Spleen (tissue), 11 donors: ENCODE results near the gene TNFSF8. TPM values are rescaled to one million over a fixed set of nuclear protein-coding genes. Genes with fewer than 3 reads are reported as not detected.

Experiments
- DNase-seq: peaks from one replicate; pipeline ENCODE4 v3.0.0-alpha.2; 2020
- H3K27ac ChIP-seq, 8 donors: fragments of 200-600 bp; sonication (generic) in 7 of 8; 1 replicate in 4 of 8; 2 replicates in 4 of 8; pipeline versions ENCODE4 v1.5.0 to v1.8.0; 2016 to 2021; ENCODE audit warnings: inconsistent platforms in 4 of 8, mild to moderate bottlenecking in 4 of 8, moderate library complexity in 1 of 8
- H3K27me3 ChIP-seq, 7 donors: fragments of 200-600 bp; sonication (generic) in 6 of 7; replicated peaks in 1 of 7; 1 replicate in 4 of 7; 2 replicates in 3 of 7; pipeline versions ENCODE4 v1.5.0 to v1.8.0; 2016 to 2021; ENCODE audit warnings: inconsistent platforms in 3 of 7, mild to moderate bottlenecking in 1 of 7
- H3K36me3 ChIP-seq, 6 donors: fragments of 200-600 bp; sonication (generic) in 5 of 6; 1 replicate in 4 of 6; 2 replicates in 2 of 6; pipeline versions ENCODE4 v1.5.0 to v1.8.0; 2016 to 2021; ENCODE audit warnings: inconsistent platforms in 2 of 6
- H3K4me1 ChIP-seq, 6 donors: fragments of 200-600 bp; sonication (generic) in 5 of 6; 1 replicate in 3 of 6; 2 replicates in 3 of 6; pipeline versions ENCODE4 v1.5.0 to v1.8.0; 2016 to 2021; ENCODE audit warnings: inconsistent platforms in 3 of 6
- H3K4me3 ChIP-seq, 8 donors: fragments of 200-600 bp; sonication (generic) in 7 of 8; 1 replicate in 4 of 8; 2 replicates in 4 of 8; pipeline versions ENCODE4 v1.5.0 to v1.8.0; 2016 to 2021; ENCODE audit warnings: inconsistent platforms in 4 of 8, mild to moderate bottlenecking in 4 of 8, moderate library complexity in 2 of 8
- H3K9me3 ChIP-seq, 8 donors: fragments of 200-600 bp; sonication (generic) in 7 of 8; 1 replicate in 4 of 8; 2 replicates in 4 of 8; pipeline versions ENCODE4 v1.5.0 to v1.8.0; 2016 to 2021; ENCODE audit warnings: inconsistent platforms in 4 of 8
- POLR2A ChIP-seq, 3 donors: fragments of 450-650 bp; IDR thresholded peaks; one replicate each; pipeline ENCODE4 v1.5.1; 2017; ENCODE audit warnings: antibody characterized with exemption in 3 of 3, mild to moderate bottlenecking in 1 of 3
- POLR2AphosphoS5 ChIP-seq, 3 donors: sonication (generic); formaldehyde crosslinking; IDR thresholded peaks; one replicate each; pipeline ENCODE4 v1.5.1; 2017; ENCODE audit warnings: antibody characterized with exemption in 3 of 3
- WGBS, 5 donors: extraction: QIAGEN DNeasy Blood & Tissue Kit in 3 of 5; methylation state at CpG; one replicate each; pipeline versions ENCODE4 v1.1.5 to v1.1.7; 2013 to 2018; 5-methylcytosine and 5-hydroxymethylcytosine counted together
- intact Hi-C: fragments of 100-400 bp; cut with DNase I; formaldehyde crosslinking; loops from one replicate; pipeline ENCODE4 v1.15.0; 2023; ENCODE audit warnings: low total_unique reads
- polyA plus RNA-seq, 3 donors: library from polyadenylated mRNA; stranded (reverse); fragments of 200-250 nt; gene quantifications; one replicate each; pipeline ENCODE4 v1.2.1, GENCODE V29; 2013
- total RNA-seq, 7 donors: library from RNA; depleted of rRNA in 3 of 7; stranded (reverse); fragments of >200 nt in 3 of 7; fragmentation: NEBNext Ultra II Directional in 4 of 7; extraction: Animal tissue kit (Norgen Biotek cat#: 25700) in 4 of 7; gene quantifications; one replicate each; pipeline versions ENCODE4 v1.1.0 to v1.2.1, GENCODE V29; 2016 to 2021
- TF ChIP-seq, protein P1 (sequence below), 11 experiments: fragments of 200-600 bp in 7 of 11; fragments of 450-650 bp in 4 of 11; sonication (generic) in 4 of 11; IDR thresholded peaks in 8 of 11; conservative IDR thresholded peaks in 3 of 11; 1 replicate in 7 of 11; 2 replicates in 4 of 11; pipeline versions ENCODE4 v1.4.0 to v1.8.0; 2016 to 2021; ENCODE audit warnings: antibody characterized with exemption in 11 of 11, inconsistent platforms in 4 of 11, mild to moderate bottlenecking in 1 of 11
- donor health status: healthy with polysubstance abuse.
- donor health status: DM: no; HTN: no; CAD: no; lungs with moderate emphysema.
- donor health status: DM: no; HTN: no; CAD: no.
- donor health status: Bipolar disorder and iron deficiency.
- donor health status: healthy.
- donor health status: DM: no; HTN: no; CAD: no.
- donor health status: DM: yes; HTN: yes; CAD: no.

TNFSF8 gene
- total and polyA plus RNA-seq, 10 donors = 4.8 to 42.7 (median 15.9) TPM

- no peak overlapping the region for H3K4me3 ChIP-seq
- WGBS, 5 donors = 71 to 78% (median 73%) methylated on average over 7 of the region's 7 CpGs
- peaks cover 24 to 88% (median 52%) of the 10 kb centered on the region in 6 donors for H3K4me1 ChIP-seq
- TF ChIP-seq, protein P1, sequence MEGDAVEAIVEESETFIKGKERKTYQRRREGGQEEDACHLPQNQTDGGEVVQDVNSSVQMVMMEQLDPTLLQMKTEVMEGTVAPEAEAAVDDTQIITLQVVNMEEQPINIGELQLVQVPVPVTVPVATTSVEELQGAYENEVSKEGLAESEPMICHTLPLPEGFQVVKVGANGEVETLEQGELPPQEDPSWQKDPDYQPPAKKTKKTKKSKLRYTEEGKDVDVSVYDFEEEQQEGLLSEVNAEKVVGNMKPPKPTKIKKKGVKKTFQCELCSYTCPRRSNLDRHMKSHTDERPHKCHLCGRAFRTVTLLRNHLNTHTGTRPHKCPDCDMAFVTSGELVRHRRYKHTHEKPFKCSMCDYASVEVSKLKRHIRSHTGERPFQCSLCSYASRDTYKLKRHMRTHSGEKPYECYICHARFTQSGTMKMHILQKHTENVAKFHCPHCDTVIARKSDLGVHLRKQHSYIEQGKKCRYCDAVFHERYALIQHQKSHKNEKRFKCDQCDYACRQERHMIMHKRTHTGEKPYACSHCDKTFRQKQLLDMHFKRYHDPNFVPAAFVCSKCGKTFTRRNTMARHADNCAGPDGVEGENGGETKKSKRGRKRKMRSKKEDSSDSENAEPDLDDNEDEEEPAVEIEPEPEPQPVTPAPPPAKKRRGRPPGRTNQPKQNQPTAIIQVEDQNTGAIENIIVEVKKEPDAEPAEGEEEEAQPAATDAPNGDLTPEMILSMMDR (IDR thresholded peaks at IDR 0.05 in 8 of 11, conservative IDR thresholded peaks at IDR 0.05 in 3 of 11) = peak; percentile 33 to 80 (median 61)
- TF ChIP-seq POLR2AphosphoS5 (IDR thresholded peaks at IDR 0.05) = no peak
- H3K27me3 ChIP-seq = no peaks in the 10 kb centered on the region
- peak overlapping the region in 4 of 8 donors; percentile 53 to 76 (median 66) for H3K27ac ChIP-seq
- intact Hi-C loops = loop anchor here (5.0 kb wide), 1 partner anchor 165 kb away; no protein-coding TSS in a partner anchor
- H3K9me3 ChIP-seq = no peaks in the 10 kb centered on the region
- no peak for DNase-seq
- peaks cover 0 to 36% (median 5%) of the 10 kb centered on the region in 6 donors for H3K36me3 ChIP-seq
Measured at GRCh38 chr9:114906922-114907571, 23.3 kb downstream of the TNFSF8 start.

DNA sequence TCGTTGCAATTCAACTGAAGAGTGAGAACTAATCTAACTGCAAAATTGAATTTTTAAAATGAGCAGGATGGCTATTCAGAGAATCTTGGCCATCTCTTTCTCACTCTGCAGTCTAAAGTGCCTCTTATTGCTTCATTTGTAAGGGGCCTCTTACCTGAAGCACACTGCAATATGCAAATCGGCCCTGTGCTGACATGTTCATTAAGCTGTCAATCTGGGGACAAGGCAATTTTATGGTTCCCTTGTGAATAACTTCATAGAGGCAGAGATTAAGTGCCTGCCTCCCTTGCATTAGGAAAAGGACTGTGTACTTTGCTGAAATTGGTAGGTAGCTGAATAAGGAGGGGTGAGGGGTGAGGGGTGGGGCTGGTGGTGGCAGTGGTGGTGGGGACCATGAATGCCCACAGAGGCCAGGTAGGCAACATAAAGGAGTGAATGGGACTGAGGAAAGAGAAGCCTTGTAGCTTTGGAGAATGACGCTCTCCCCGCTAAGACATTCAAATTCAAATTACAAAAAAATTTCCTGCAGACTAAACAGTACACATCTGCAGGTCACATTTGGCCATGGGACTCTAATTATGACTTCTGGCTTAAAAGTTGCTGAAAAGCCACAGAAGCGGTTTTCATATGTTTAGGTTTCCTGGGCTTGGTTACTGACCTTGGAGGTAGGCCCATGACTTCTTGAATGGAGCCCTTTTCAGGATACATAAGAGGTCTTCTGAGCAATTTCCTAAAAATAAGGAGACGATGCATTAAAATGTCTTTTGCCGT lies 25.0 kb downstream of the TNFSF8 start:
- no peak for DNase-seq
- Histone ChIP-seq H3K27me3 (no peaks in the 10 kb centered on the region), H3K27ac (no peak overlapping the region), H3K9me3 (no peaks in the 10 kb centered on the region), H3K36me3 (peaks cover 0 to 45% (median 5%) of the 10 kb centered on the region in 6 donors), H3K4me1 (peaks cover 24 to 91% (median 43%) of the 10 kb centered on the region in 6 donors), H3K4me3 (no peak overlapping the region)
- intact Hi-C loops = loop anchor here (5.0 kb wide), 1 partner anchor 163 kb away; no protein-coding TSS in a partner anchor
- no peak for TF ChIP-seq POLR2A (IDR thresholded peaks at IDR 0.05)
- TF ChIP-seq, protein P1 (IDR thresholded peaks at IDR 0.05 in 8 of 11, conservative IDR thresholded peaks at IDR 0.05 in 3 of 11) = no peak
- 89 to 94% (median 91%) methylated on average over 7 of the region's 7 CpGs for WGBS, 5 donors

DNA sequence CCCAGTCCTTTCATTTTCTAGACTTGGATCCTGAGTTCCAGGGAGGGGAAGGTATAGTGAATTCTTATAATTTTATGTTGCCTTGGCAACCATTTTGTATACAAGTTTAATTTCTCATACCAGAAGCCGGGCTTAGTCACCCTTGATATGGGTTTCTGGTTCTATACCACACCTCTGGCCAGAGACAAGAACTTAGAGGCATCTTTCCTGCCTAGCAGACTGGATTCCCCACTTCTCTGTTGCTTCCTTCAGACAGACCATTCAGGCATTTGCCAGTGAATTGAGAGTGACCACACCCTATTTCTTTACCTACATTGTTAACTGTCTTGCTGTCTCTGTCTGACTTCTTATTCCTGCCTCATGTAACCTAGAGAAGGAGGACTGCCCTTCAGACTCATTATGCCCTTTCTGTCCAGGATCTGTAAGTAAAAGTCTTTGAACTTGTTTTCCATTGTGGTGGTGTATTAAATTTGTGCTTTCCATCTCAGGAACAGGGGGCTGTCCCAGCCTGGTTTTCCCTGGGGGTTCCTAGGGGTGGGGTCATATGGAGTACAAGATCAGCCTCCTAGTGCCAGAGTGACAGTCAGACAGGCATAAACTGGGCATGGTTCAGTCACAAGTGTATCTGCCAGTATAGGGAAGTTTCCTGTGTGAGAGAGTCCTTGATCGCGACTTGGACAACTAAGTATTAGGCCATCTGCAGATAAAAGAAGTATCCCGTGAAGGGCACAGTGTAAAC lies 27.4 kb downstream of the TNFSF8 start:
- Histone ChIP-seq H3K4me3 (no peak overlapping the region), H3K27me3 (no peaks in the 10 kb centered on the region), H3K36me3 (peaks cover 0 to 45% (median 5%) of the 10 kb centered on the region in 6 donors), H3K4me1 (peaks cover 28 to 91% (median 43%) of the 10 kb centered on the region in 6 donors), H3K9me3 (no peaks in the 10 kb centered on the region), H3K27ac (peak overlapping the region in 3 of 8 donors; percentile 10 to 52 (median 19))
- TF ChIP-seq, protein P1 (IDR thresholded peaks at IDR 0.05 in 8 of 11, conservative IDR thresholded peaks at IDR 0.05 in 3 of 11) = no peak
- TF ChIP-seq POLR2A (IDR thresholded peaks at IDR 0.05) (no peak), POLR2AphosphoS5 (IDR thresholded peaks at IDR 0.05) (no peak)
- intact Hi-C loops = no loop called here
- WGBS, 5 donors = 71 to 81% (median 76%) methylated on average over 4 of the region's 4 CpGs
- DNase-seq = no peak
